SK-N-SH treated with all-trans-retinoic acid at 6 μM for 48 hours (cell line): ENCODE measurements around the gene SMYD3.

ENCODE experiments used
- ARNTL ChIP-seq: fragments of 450-650 bp; formaldehyde crosslinking; IDR thresholded peaks from 2 replicates; pipeline ENCODE4 v1.5.0; 2020; ENCODE audit warnings: low read depth, mild to moderate bottlenecking, moderate library complexity, borderline replicate concordance
- CREB5 ChIP-seq: fragments of 250-450 bp; sonication (Bioruptor Pico); IDR thresholded peaks from 2 replicates; pipeline ENCODE4 v1.5.1; 2020; ENCODE audit warnings: low read depth, mild to moderate bottlenecking, moderate library complexity
- CSRNP3 ChIP-seq: fragments of 250-450 bp; sonication (Bioruptor Pico); IDR thresholded peaks from 2 replicates; pipeline ENCODE4 v1.5.1; 2021; ENCODE audit warnings: mild to moderate bottlenecking, moderate library complexity
- PATZ1 ChIP-seq: fragments of 250-450 bp; sonication (Bioruptor Pico); IDR thresholded peaks from 2 replicates; pipeline ENCODE4 v1.8.0; 2020; ENCODE audit warnings: mild to moderate bottlenecking, moderate library complexity, borderline replicate concordance
- POU6F1 ChIP-seq: fragments of 250-450 bp; sonication (Bioruptor Pico); IDR thresholded peaks from 2 replicates; pipeline ENCODE4 v1.8.0; 2021; ENCODE audit warnings: low read depth, mild to moderate bottlenecking, moderate library complexity, borderline replicate concordance
- RARB ChIP-seq: fragments of 250-450 bp; sonication (Bioruptor Pico); IDR thresholded peaks from 2 replicates; pipeline ENCODE4 v1.8.0; 2021; ENCODE audit warnings: mild to moderate bottlenecking, moderate library complexity
- TCF4 ChIP-seq: fragments of 250-450 bp; sonication (Bioruptor Pico); IDR thresholded peaks from 2 replicates; pipeline ENCODE4 v1.8.0; 2021; ENCODE audit warnings: mild to moderate bottlenecking, moderate library complexity, borderline replicate concordance
- TOX ChIP-seq: fragments of 250-450 bp; sonication (Bioruptor Pico); IDR thresholded peaks from 2 replicates; pipeline ENCODE4 v1.8.0; 2021; ENCODE audit warnings: mild to moderate bottlenecking, moderate library complexity, borderline replicate concordance
- TSHZ2 ChIP-seq: fragments of 250-450 bp; sonication (Bioruptor Pico); IDR thresholded peaks from 2 replicates; pipeline ENCODE4 v1.5.0; 2020; ENCODE audit warnings: mild to moderate bottlenecking, moderate library complexity
- ZFP3 ChIP-seq: fragments of 250-450 bp; sonication (Bioruptor Pico); IDR thresholded peaks from 2 replicates; pipeline ENCODE4 v1.5.0; 2020; ENCODE audit warnings: mild to moderate bottlenecking, moderate library complexity
- ZFP30 ChIP-seq: fragments of 450-650 bp; formaldehyde crosslinking; IDR thresholded peaks from 2 replicates; pipeline ENCODE4 v1.5.0; 2022; ENCODE audit warnings: mild to moderate bottlenecking, moderate library complexity
- ZNF70 ChIP-seq: fragments of 450-650 bp; formaldehyde crosslinking; IDR thresholded peaks from 2 replicates; pipeline ENCODE4 v1.5.0; 2020; ENCODE audit warnings: mild to moderate bottlenecking, moderate library complexity

- TF ChIP-seq CREB5 (CRISPR knock-in tag) (no peak), TCF4 (no peak), ZNF70 (CRISPR knock-in tag) (no peak), RARB (CRISPR knock-in tag) (no peak), ZFP3 (no peak), CSRNP3 (CRISPR knock-in tag) (no peak), ARNTL (no peak), PATZ1 (no peak), ZFP30 (CRISPR knock-in tag) (no peak), TOX (no peak), TSHZ2 (CRISPR knock-in tag) (no peak), POU6F1 (CRISPR knock-in tag) (no peak)
Observed at GRCh38 chr1:246152986-246153431, 354.1 kb downstream of the SMYD3 start.
